Stimulated activated naive CD4-positive, alpha-beta T cell (primary cell): Measurements from ENCODE around the gene P2RX2.
"Not testable (repeated sequence)": the region's sequence is repeated elsewhere in the genome, so short reads cannot be mapped to it uniquely, and the experiment has no call there.

Experiments used
- DNase-seq, 6 experiments: peaks; one replicate each; lab custom pipeline; 2025; lab: John Stamatoyannopoulos, UW

The P2RX2 gene

DNA sequence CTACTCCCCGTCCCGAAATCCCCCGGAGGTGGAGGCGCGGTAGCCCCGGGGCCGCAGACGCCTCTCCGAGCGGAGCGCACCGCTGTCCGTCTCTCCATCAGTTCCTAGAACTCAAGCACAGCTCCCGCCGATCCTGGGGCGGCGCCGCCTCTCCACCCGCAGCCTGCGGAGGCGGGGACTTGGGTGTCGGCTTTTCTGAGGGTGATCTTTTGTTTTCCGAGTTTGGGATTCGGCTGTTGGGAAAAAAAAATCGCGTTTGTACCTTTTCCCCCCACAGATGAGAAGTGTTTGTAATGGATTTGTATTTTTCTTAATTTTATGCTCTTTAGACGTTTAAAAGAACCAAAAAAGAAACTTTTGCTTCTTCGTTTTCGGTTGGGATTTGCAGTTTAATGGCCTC, 34.8 kb upstream of the P2RX2 start:
- DNase-seq = no peak

DNA sequence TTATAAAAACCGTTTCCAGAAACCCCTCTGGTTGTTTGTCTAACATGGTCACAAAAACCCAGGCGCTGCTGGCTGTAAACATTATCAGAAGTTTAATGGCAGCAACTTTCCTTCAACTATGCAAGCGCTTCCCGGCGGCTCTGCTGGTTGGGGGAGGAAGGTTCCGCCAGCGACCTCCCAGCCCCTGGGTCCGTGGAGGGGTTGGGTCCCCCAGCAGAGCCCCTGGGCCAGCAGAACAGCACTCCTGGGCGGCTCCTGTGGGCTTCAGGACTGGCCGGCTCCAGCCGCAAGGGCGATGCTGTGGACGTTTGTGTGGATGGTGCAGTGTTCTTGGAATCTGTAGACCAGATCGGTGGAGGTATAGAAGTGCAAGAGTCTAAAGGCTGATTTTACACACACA, 34.1 kb upstream of the P2RX2 start:
- DNase-seq = no peak

GRCh38 chr12:132585177-132585576, 33.4 kb upstream of the P2RX2 start:
- DNase-seq = no peak

DNA sequence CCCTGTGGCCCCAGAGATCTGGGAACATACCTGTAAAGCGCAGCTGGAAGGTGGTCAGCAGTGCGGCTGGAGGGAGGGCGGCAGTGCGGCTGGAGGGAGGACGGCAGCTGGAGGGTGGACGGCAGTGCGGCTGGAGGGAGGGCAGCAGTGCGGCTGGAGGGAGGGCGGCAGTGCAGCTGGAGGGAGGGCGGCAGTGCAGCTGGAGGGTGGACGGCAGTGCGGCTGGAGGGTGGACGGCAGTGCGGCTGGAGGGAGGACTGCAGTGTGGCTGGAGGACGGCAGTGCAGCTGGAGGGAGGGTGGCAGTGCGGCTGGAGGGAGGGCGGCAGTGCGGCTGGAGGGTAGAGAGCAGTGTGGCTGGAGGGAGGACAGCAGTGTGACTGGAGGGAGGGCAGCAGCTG, 31.6 kb upstream of the P2RX2 start:
- no peak for DNase-seq

GRCh38 chr12:132587781-132588180, 30.8 kb upstream of the P2RX2 start:
- DNase-seq = no peak

- DNase-seq = no peak
Measured at GRCh38 chr12:132588319-132588718, 30.3 kb upstream of the P2RX2 start.

- no peak for DNase-seq
Measured at GRCh38 chr12:132588821-132589669, 29.5 kb upstream of the P2RX2 start.

GRCh38 chr12:132591107-132591935, 27.3 kb upstream of the P2RX2 start:
- no peak for DNase-seq

DNA sequence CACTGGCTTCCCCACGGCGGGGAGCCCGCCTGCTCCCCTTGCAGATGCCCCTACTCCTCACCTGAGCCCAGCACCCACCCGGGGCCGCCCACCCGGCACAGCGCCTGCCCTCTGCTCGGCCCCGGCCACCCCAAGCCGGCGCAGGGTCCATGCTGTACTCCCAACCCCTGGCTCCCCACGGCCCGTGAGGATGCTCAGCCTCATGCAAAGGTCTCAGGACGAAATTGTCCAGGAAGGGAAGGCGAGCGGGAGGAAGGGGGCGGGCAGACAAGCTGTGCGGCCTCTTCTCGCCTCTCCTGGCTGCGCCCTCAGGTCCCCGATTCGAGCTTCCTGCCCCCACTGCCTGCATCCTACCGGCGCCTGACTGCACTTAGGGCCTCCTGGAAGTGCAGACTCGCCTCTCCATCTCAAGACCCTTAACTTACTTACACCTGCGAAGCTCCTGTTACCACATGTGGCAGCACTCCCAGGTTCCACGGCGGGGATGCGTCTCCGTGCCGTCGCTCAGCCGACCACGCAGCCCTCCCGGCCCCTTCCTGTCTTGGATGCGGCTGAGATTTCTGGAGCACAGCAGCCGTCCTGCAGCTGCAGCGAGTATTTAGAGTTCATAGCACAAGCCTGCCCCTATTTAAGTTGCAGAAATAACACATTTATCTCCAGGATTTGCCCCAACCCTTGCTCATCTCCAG, 26.1 kb upstream of the P2RX2 start:
- DNase-seq = no peak

DNA sequence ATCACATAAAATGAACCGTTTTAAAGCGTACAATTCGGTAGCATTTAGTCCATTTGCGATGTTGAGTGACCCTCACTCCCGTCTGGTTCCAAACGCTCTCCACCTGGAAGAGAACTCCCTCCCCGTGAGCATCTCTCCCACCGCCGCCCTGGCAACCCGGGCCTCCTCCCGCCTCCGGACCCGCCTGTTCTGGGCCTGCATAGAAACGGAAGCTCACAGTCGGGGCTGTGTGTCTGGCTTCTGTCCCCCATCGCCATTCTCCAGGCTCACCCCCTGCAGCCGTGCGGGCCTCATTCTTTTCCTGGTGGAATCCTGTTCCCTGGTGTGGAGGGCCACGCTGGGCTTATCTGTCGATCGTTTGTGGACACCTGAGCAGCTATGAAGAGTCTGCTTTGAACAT, 25.5 kb upstream of the P2RX2 start:
- DNase-seq = no peak

DNA sequence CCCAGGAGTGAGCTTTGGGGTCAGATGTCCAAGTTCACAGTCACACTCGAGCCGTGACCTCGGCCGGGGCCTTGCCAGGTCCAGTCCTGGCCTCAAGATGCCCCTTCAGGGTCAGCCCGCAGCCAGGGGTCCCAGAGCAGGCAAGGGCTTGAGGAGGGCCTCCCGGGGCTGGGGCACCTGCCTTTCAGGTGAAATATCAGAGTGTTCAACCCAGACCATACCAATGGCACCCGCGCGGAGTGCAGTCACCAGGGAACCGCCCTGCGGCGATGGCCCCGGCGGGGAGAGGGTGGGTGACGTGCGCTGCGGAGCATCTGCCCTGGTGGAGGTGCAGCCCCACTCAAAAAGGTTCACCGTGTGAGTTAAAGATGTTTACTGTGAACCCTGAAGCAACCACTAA, 25.1 kb upstream of the P2RX2 start:
- DNase-seq = no peak

- no peak for DNase-seq
Measured at GRCh38 chr12:132593938-132594358, 24.6 kb upstream of the P2RX2 start.

DNA sequence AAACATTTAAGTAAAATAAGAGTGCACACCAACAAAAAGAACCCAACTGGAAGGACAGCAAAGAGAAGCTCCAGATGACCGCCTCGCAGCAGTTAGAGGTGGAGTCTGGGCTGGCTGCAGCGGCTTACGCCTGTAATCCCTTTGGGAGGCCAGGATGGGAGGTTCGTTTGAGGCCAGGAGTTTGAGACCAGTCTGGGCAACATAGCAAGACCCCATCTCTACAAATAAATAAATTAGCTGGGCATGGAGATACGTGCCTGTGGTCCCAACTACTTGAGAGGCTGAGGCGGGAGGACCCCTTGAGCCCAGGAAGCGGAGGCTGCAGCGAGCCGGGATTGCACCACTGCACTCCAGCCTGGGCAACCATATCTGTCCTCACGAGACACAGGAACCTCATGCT, 23.4 kb upstream of the P2RX2 start:
- DNase-seq = no peak

DNA sequence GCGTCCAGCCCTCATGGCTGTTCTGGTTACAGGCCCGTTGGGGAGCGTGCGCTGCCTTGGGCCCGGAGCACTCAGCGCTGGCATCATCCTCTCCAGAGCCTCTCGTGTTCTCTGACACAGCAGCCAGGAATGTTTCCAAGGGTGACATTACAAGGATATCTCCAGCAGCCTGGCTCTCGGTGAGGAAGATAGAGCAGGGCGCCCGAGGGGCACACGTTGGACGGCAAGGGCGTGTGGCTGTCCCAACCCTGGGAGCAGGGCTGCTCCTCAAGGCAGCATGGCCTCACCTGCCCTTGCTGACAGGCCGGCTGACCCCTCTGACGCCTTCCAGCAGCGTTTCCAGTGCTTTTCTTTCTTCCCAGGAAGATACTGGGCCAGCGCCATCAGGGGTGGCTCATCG, 22.6 kb upstream of the P2RX2 start:
- DNase-seq = no peak

DNA sequence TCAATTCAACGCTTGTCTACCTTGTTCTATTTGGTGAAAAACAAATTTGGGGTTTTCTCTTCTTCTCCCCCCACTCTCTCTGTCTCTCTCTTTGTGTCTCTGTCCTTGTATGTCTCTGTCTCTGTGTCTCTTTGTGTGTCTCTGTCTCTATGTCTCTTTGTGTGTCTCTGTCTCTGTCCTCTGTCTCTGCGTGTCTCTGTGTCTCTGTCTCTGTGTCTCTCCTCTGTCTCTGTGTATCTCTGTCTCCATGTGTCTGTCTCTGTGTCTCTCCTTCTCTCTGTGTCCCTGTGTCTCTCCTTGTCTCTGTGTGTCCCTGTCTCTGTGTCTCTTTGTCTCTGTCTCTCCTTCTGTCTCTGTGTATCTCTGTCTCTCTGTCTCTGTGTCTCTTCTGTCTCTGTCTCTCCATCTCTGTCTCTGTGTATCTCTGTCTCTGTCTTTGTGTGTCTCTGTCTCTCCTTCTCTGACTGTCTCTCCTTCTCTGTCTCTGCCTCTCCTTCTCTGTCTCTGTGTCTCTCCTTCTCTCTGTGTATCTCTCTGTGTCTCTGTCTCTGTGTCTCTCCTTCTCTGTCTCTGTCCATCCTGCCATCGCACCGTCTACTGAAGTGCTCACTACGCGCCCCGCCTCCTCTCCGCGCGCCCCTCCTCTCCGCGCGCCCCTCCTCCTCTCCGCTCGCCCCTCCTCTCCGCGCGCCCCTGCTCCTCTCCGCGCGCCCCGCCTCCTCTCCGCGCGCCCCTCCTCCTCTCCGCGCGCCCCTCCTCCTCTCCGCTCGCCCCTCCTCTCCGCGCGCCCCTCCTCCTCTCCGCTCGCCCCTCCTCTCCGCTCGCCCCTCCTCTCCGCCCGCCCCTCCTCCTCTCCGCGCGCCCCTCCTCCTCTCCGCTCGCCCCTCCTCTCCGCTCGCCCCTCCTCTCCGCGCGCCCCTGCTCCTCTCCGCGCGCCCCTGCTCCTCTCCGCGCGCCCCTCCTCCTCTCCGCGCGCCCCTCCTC, 21.0 kb upstream of the P2RX2 start:
- DNase-seq = peak in 5 of 6 experiments; percentile 33 to 82 (median 61)

DNA sequence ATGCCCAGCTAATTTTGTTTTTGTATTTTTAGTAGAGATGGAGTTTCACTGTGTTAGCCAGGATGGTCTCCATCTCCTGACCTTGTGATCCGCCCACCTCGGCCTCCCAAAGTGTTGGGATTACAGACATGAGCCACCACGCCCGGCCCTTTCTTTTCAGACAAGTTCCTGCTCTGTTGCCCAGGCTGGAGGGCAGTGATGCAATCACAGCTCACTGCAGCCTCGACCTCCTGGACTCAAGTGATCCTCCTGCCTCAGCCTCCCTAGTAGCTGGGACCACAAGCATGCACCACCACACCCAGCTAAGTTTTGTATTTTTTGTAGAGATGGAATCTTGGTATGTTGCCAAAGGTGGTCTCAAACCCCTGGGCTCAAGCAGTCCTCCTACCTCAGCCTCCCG, 19.1 kb upstream of the P2RX2 start:
- not testable (repeated sequence) for DNase-seq

- DNase-seq = peak in 4 of 6 experiments; percentile 26 to 55 (median 42)
Measured at GRCh38 chr12:132600048-132601032, 18.2 kb upstream of the P2RX2 start.

GRCh38 chr12:132601171-132601883, 17.2 kb upstream of the P2RX2 start:
- DNase-seq = no peak

- no peak for DNase-seq
Measured at GRCh38 chr12:132602572-132603239, 15.9 kb upstream of the P2RX2 start.
